Embryonic facial prominence (tissue), 1 donor: ENCODE measurements around the gene LSP1.
"Not testable (repeated sequence)": the region's sequence is repeated elsewhere in the genome, so short reads cannot be mapped to it uniquely, and the experiment has no call there.

ENCODE experiments used
- DNase-seq: peaks from one replicate; pipeline ENCODE4 v3.0.0-alpha.2; 2016; ENCODE audit errors: extremely low spot score

LSP1 gene

GRCh38 chr11:1852877-1853276 is at the start of gene LSP1:
LSP1 (plus strand) TSS chr11:1853084; CDS start chr11:1853145, 61 bp downstream.
- DNase-seq: no peak

- DNase-seq: no peak
Observed at GRCh38 chr11:1803246-1803645, 49.6 kb upstream of the LSP1 start.

- not testable (repeated sequence) for DNase-seq
Observed at GRCh38 chr11:1803835-1804519, 48.9 kb upstream of the LSP1 start.

- no peak for DNase-seq
Observed at GRCh38 chr11:1805525-1805924, 47.4 kb upstream of the LSP1 start.

GRCh38 chr11:1807264-1807995 is 45.5 kb upstream of the LSP1 start:
- no peak for DNase-seq

- DNase-seq: no peak
Observed at GRCh38 chr11:1810761-1811160, 42.1 kb upstream of the LSP1 start.

GRCh38 chr11:1812274-1812673 is 40.6 kb upstream of the LSP1 start:
- no peak for DNase-seq

GRCh38 chr11:1812801-1813200 is 40.1 kb upstream of the LSP1 start:
- no peak for DNase-seq

- DNase-seq: not testable (repeated sequence)
Observed at GRCh38 chr11:1813356-1813755, 39.5 kb upstream of the LSP1 start.

GRCh38 chr11:1814691-1815090 is 38.2 kb upstream of the LSP1 start:
- no peak for DNase-seq

- DNase-seq: no peak
Observed at GRCh38 chr11:1815311-1815710, 37.6 kb upstream of the LSP1 start.

GRCh38 chr11:1815751-1816150 is 37.1 kb upstream of the LSP1 start:
- no peak for DNase-seq

GRCh38 chr11:1817000-1817399 is 35.9 kb upstream of the LSP1 start:
- no peak for DNase-seq

- DNase-seq: no peak
Observed at GRCh38 chr11:1817511-1817910, 35.4 kb upstream of the LSP1 start.

GRCh38 chr11:1819074-1819473 is 33.8 kb upstream of the LSP1 start:
- DNase-seq: no peak

- no peak for DNase-seq
Observed at GRCh38 chr11:1820463-1821325, 32.2 kb upstream of the LSP1 start.

GRCh38 chr11:1821562-1821961 is 31.3 kb upstream of the LSP1 start:
- DNase-seq: no peak

GRCh38 chr11:1822648-1823375 is 30.1 kb upstream of the LSP1 start:
- no peak for DNase-seq

- DNase-seq: no peak
Observed at GRCh38 chr11:1823376-1824220, 29.3 kb upstream of the LSP1 start.

GRCh38 chr11:1824221-1825038 is 28.5 kb upstream of the LSP1 start:
- no peak for DNase-seq
